Right lobe of liver (tissue), 6 donors: Measurements from ENCODE around the gene PLAC9. TPM values are rescaled to one million over a fixed set of nuclear protein-coding genes. Genes with fewer than 3 reads are reported as not detected.
"Not testable (repeated sequence)": the region's sequence is repeated elsewhere in the genome, so short reads cannot be mapped to it uniquely, and the experiment has no call there.

Experiments
- ATAC-seq, 4 donors: fragments of 200-7000 bp; cut with Tn5 transposase; one replicate each; pipeline ENCODE4 v1.9.1; 2020; ENCODE audit warnings: mild to moderate bottlenecking in 4 of 4, moderate library complexity in 4 of 4
- DNase-seq, 3 donors: peaks; one replicate each; pipeline ENCODE4 v3.0.0-alpha.2; 2020
- H3K27ac ChIP-seq, 3 donors: fragments of 200-600 bp; one replicate each; pipeline ENCODE4 v1.8.0; 2022
- H3K27me3 ChIP-seq, 2 donors: fragments of 200-600 bp; one replicate each; pipeline ENCODE4 v1.8.0; 2022
- H3K36me3 ChIP-seq, 4 donors: fragments of 200-600 bp; sonication (generic) in 1 of 4; one replicate each; pipeline versions ENCODE4 v1.5.1 to v1.8.0; 2017 to 2022; ENCODE audit warnings: control low read depth in 1 of 4
- H3K4me1 ChIP-seq, 4 donors: fragments of 200-600 bp; sonication (generic) in 1 of 4; one replicate each; pipeline versions ENCODE4 v1.5.1 to v1.8.0; 2017 to 2022; ENCODE audit warnings: control low read depth in 1 of 4
- H3K4me3 ChIP-seq, 3 donors: fragments of 200-600 bp; one replicate each; pipeline ENCODE4 v1.8.0; 2022
- H3K9me3 ChIP-seq, 4 donors: fragments of 200-600 bp; sonication (generic) in 1 of 4; one replicate each; pipeline versions ENCODE4 v1.5.1 to v1.8.0; 2017 to 2022; ENCODE audit warnings: control low read depth in 1 of 4
- CTCF ChIP-seq, 4 donors: fragments of 200-600 bp in 3 of 4; fragments of 450-650 bp in 1 of 4; IDR thresholded peaks; one replicate each; pipeline versions ENCODE4 v1.5.1 to v1.8.0; 2016 to 2022; ENCODE audit warnings: antibody characterized with exemption in 4 of 4, mild to moderate bottlenecking in 2 of 4
- POLR2A ChIP-seq: fragments of 450-650 bp; IDR thresholded peaks from one replicate; pipeline ENCODE4 v1.6.1; 2017; ENCODE audit warnings: antibody characterized with exemption, mild to moderate bottlenecking
- WGBS: methylation state at CpG from one replicate; pipeline ENCODE4 v1.1.6; 2018; ENCODE audit warnings: low coverage, low lambda C conversion rate; ENCODE audit not compliant: insufficient coverage; ENCODE audit errors: missing lambda C conversion rate; 5-methylcytosine and 5-hydroxymethylcytosine counted together
- intact Hi-C, 2 donors: fragments of 100-400 bp; cut with DNase I; formaldehyde crosslinking; loops; one replicate each; pipeline versions ENCODE4 v1.11.2 to v1.14.1; 2022
- total RNA-seq, 6 experiments: library from RNA; depleted of rRNA in 2 of 6; stranded (reverse); fragments of >200 nt in 2 of 6; fragmentation: NEBNext Ultra II Directional in 3 of 6; extraction: Animal tissue kit (Norgen Biotek cat#: 25700) in 3 of 6; gene quantifications; one replicate each; pipeline versions ENCODE4 v1.1.0 to v1.2.4, GENCODE V29; 2016 to 2023
- donor health status: DM: no; HTN: yes; CAD: no.
- donor health status: DM: no; HTN: no; CAD: no.
- donor health status: DM: no; HTN: no; CAD: no.
- donor health status: DM: no; HTN: yes; CAD: no.
- donor health status: DM: no; HTN: yes; CAD: no.

Gene PLAC9
- total RNA-seq, 6 experiments from 2014 or later: 0.78 to 3.9 (median 2.2) TPM; not detected in 1

- ATAC-seq: no peak
These were observed 9.8 kb upstream of the PLAC9 start for GRCh38 chr10:80122746-80123145.

GRCh38 chr10:80126876-80127275 lies 5.7 kb upstream of the PLAC9 start:
- no peaks in the 10 kb centered on the region for H3K9me3 ChIP-seq
- no peak overlapping the region for H3K27ac ChIP-seq
- 39% methylated on average over 3 of the region's 4 CpGs for WGBS
- H3K4me1 ChIP-seq: no peaks in the 10 kb centered on the region
- no peaks in the 10 kb centered on the region for H3K36me3 ChIP-seq
- intact Hi-C loops: no loop called here
- no peak for TF ChIP-seq POLR2A
- ATAC-seq (peak in 2 of 4 donors; percentile 18 to 23), DNase-seq (no peak)
- H3K27me3 ChIP-seq: no peaks in the 10 kb centered on the region
- no peak overlapping the region for H3K4me3 ChIP-seq

More at GRCh38 chr10:80122746-80123145, 9.8 kb upstream of the PLAC9 start:
- Histone ChIP-seq H3K27me3 (no peaks in the 10 kb centered on the region), H3K4me3 (no peak overlapping the region), H3K36me3 (no peaks in the 10 kb centered on the region), H3K4me1 (no peaks in the 10 kb centered on the region), H3K27ac (no peak overlapping the region), H3K9me3 (no peaks in the 10 kb centered on the region)
- TF ChIP-seq POLR2A (no peak), CTCF (IDR thresholded peaks at IDR 0.05) (no peak)
- intact Hi-C loops: no loop called here
- 61% methylated on average over 2 of the region's 2 CpGs for WGBS
- DNase-seq: no peak

GRCh38 chr10:80131499-80131901 lies 1.0 kb upstream of the PLAC9 start:
- intact Hi-C loops: no loop called here

GRCh38 chr10:80133206-80133605 lies 676 bp downstream of the PLAC9 start:
- ATAC-seq (no peak), DNase-seq (no peak)
- TF ChIP-seq POLR2A: no peak
- TF ChIP-seq CTCF (IDR thresholded peaks at IDR 0.05): no peak
- H3K36me3 ChIP-seq: no peaks in the 10 kb centered on the region
- no peaks in the 10 kb centered on the region for H3K9me3 ChIP-seq
- H3K27me3 ChIP-seq: no peaks in the 10 kb centered on the region
- H3K27ac ChIP-seq: no peak overlapping the region
- intact Hi-C loops: no loop called here
- peaks cover 0 to 9% (median 0%) of the 10 kb centered on the region in 4 donors for H3K4me1 ChIP-seq
- peak overlapping the region in 1 of 3 donors; percentile 31 for H3K4me3 ChIP-seq
- WGBS: 19% methylated on average over 2 of the region's 6 CpGs

More at GRCh38 chr10:80131499-80131901, 1.0 kb upstream of the PLAC9 start:
- no peaks in the 10 kb centered on the region for H3K9me3 ChIP-seq
- no peak overlapping the region for H3K4me3 ChIP-seq
- no peaks in the 10 kb centered on the region for H3K36me3 ChIP-seq
- H3K27ac ChIP-seq: no peak overlapping the region
- TF ChIP-seq CTCF (IDR thresholded peaks at IDR 0.05) (no peak), POLR2A (no peak)
- ATAC-seq (no peak), DNase-seq (no peak)
- WGBS: 77% methylated on average over 4 of the region's 6 CpGs
- H3K4me1 ChIP-seq: peaks cover 0 to 9% (median 0%) of the 10 kb centered on the region in 4 donors
- no peaks in the 10 kb centered on the region for H3K27me3 ChIP-seq

- DNase-seq, H3K4me3 ChIP-seq, H3K9me3 ChIP-seq, intact Hi-C loops, H3K36me3 ChIP-seq, ATAC-seq, H3K4me1 ChIP-seq, H3K27ac ChIP-seq, H3K27me3 ChIP-seq: not testable (repeated sequence)
- 85% methylated on average over 9 of the region's 9 CpGs for WGBS
These were observed 1.2 kb downstream of the PLAC9 start for GRCh38 chr10:80133687-80134086.
